Measurements from ENCODE around the gene ADK. TPM values are rescaled to one million over a fixed set of nuclear protein-coding genes. Genes with fewer than 3 reads are reported as not detected.

ADK gene
- total RNA-seq, 1 donor from 2014 or later, result 46.1 TPM

GRCh38 chr10:74599672-74600071, 448.7 kb downstream of the ADK start:
- ATAC-seq (ENCODE audit: low read depth) (no peak), DNase-seq (no peak)
- H3K9me3 Mint-ChIP-seq, result no peaks in the 10 kb centered on the region
- no peaks in the 10 kb centered on the region for H3K4me1 Mint-ChIP-seq
- H3K4me3 Mint-ChIP-seq, result no peak overlapping the region
- intact Hi-C loops (cut with micrococcal nuclease), result no loop called here
- ChIA-PET CTCF (interaction anchor here (1.1 kb wide), 1 partner anchor 420 kb away, joined by 3 read pairs; no protein-coding TSS in a partner anchor), POLR2A (no interaction called here)
- peaks cover 41% of the 10 kb centered on the region for H3K36me3 Mint-ChIP-seq (ENCODE audit: low read depth)
- no peak overlapping the region for H3K27ac Mint-ChIP-seq
- no peak for TF ChIP-seq CTCF (IDR thresholded peaks at IDR 0.05)
- no peaks in the 10 kb centered on the region for H3K27me3 Mint-ChIP-seq

GRCh38 chr10:74600170-74600569, 449.1 kb downstream of the ADK start:
- TF ChIP-seq CTCF (IDR thresholded peaks at IDR 0.05), result no peak
- Mint-ChIP-seq H3K4me1 (no peaks in the 10 kb centered on the region), H3K27ac (no peak overlapping the region), H3K36me3 (ENCODE audit: low read depth) (peaks cover 46% of the 10 kb centered on the region), H3K27me3 (no peaks in the 10 kb centered on the region), H3K4me3 (no peak overlapping the region), H3K9me3 (no peaks in the 10 kb centered on the region)
- DNase-seq (no peak), ATAC-seq (ENCODE audit: low read depth) (no peak)
- CTCF ChIA-PET, result no interaction called here
- intact Hi-C loops (cut with micrococcal nuclease), result no loop called here
- POLR2A ChIA-PET, result no interaction called here

GRCh38 chr10:74602576-74602975, 451.6 kb downstream of the ADK start:
- peaks cover 49% of the 10 kb centered on the region for H3K36me3 Mint-ChIP-seq (ENCODE audit: low read depth)
- H3K27ac Mint-ChIP-seq, result no peak overlapping the region
- CTCF ChIA-PET, result no interaction called here
- intact Hi-C loops (cut with micrococcal nuclease), result no loop called here
- POLR2A ChIA-PET, result no interaction called here
- ATAC-seq (ENCODE audit: low read depth) (no peak), DNase-seq (no peak)
- H3K4me3 Mint-ChIP-seq, result no peak overlapping the region
- no peak for TF ChIP-seq CTCF (IDR thresholded peaks at IDR 0.05)
- no peaks in the 10 kb centered on the region for H3K4me1 Mint-ChIP-seq
- H3K27me3 Mint-ChIP-seq, result no peaks in the 10 kb centered on the region
- H3K9me3 Mint-ChIP-seq, result no peaks in the 10 kb centered on the region

- intact Hi-C loops (cut with micrococcal nuclease), result no loop called here
- Mint-ChIP-seq H3K36me3 (ENCODE audit: low read depth) (peaks cover 56% of the 10 kb centered on the region), H3K4me3 (no peak overlapping the region), H3K9me3 (no peaks in the 10 kb centered on the region), H3K27me3 (no peaks in the 10 kb centered on the region), H3K27ac (no peak overlapping the region), H3K4me1 (peaks cover 12% of the 10 kb centered on the region)
- ATAC-seq (ENCODE audit: low read depth) (no peak), DNase-seq (no peak)
- TF ChIP-seq CTCF (IDR thresholded peaks at IDR 0.05), result no peak
- CTCF ChIA-PET, result no interaction called here
- POLR2A ChIA-PET, result no interaction called here
These were observed 459.3 kb downstream of the ADK start for GRCh38 chr10:74610299-74610698.

- Mint-ChIP-seq H3K27ac (no peak overlapping the region), H3K36me3 (ENCODE audit: low read depth) (peaks cover 67% of the 10 kb centered on the region)
- CTCF ChIA-PET, result no interaction called here
These were observed 461.2 kb downstream of the ADK start for GRCh38 chr10:74612195-74612594.

More at GRCh38 chr10:74612195-74612594, 461.2 kb downstream of the ADK start:
- Mint-ChIP-seq H3K9me3 (no peaks in the 10 kb centered on the region), H3K4me3 (no peak overlapping the region), H3K4me1 (peaks cover 12% of the 10 kb centered on the region), H3K27me3 (no peaks in the 10 kb centered on the region)
- ATAC-seq (ENCODE audit: low read depth) (no peak), DNase-seq (no peak)
- POLR2A ChIA-PET, result no interaction called here
- no peak for TF ChIP-seq CTCF (IDR thresholded peaks at IDR 0.05)
- intact Hi-C loops (cut with micrococcal nuclease), result no loop called here

Data from activated B cell treated with CpG ODN at 0.5 μM for 24 hours (primary cell).